Stimulated activated CD8-positive, alpha-beta memory T cell treated with anti-CD3 and anti-CD28 coated beads, Interleukin-7, amount 100 ng/mL, for 48 hours (primary cell): ENCODE data around the gene PIK3C3.
A peak's percentile ranks its signal among the peaks of the same experiment; 100 is the strongest.
"Not testable (repeated sequence)": the region's sequence is repeated elsewhere in the genome, so short reads cannot be mapped to it uniquely, and the experiment has no call there.

ENCODE experiments used
- DNase-seq, 2 donors: peaks; one replicate each; pipeline ENCODE4 v3.0.0-alpha.2; 2020; ENCODE audit warnings: low read depth in 1 of 2; ENCODE audit errors: extremely low read depth in 1 of 2

The PIK3C3 gene

DNA sequence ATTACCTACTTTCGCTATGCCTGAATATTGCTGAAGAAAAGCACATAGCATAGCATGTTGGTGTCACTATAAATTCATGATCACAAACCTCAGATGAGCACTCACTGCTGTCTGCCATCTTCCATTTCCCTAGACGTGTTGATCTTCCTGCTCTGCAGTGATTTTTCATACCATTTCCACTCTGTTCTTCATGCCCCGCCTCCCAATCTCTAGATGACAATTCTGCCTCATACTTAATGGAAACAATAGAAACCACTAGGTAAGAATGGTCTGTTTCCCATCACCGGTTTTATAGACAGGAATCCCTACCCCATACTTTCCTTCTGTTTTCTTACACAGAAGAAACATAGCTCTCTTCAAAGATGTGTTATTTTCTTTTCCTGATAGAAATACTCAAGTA, 63.8 kb downstream of the PIK3C3 start:
- no peak for DNase-seq

DNA sequence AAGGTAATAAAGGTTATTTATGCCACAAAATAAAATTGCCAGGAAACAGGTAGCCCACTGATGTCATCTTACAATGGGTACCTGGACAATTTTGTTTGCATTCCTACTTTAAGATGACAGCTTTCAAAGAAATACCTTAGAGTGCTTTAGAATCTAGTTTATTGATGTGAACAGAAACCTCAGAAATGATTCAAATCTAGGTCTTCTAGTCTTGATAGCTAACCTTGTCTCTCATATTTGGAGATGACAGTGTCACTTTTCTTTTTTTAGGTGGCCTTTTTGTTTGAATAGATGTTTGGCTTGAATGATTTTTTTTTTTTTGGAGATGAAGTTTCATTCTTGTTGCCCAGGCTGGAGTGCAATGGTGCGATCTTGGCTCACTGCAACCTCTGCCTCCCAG, 69.1 kb downstream of the PIK3C3 start:
- DNase-seq = no peak

DNA sequence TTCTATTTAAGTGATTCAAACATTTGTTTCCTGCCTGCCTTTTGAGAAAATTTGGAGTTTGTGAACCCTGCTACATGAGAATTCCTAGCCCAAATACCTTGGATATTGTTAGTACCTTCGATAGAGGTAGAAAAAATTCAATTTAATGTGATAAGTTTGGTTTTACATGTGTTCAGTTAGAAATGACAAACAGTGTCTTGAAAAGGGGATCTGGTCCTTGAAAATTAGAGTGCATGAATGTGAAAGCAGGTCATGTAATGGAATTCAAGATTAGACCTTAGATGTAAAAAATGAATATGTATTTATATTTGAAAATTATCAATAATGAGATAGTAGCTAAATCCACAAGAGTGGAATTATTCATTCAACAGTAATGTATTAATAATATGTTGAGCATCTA, 70.5 kb downstream of the PIK3C3 start:
- DNase-seq = no peak

DNA sequence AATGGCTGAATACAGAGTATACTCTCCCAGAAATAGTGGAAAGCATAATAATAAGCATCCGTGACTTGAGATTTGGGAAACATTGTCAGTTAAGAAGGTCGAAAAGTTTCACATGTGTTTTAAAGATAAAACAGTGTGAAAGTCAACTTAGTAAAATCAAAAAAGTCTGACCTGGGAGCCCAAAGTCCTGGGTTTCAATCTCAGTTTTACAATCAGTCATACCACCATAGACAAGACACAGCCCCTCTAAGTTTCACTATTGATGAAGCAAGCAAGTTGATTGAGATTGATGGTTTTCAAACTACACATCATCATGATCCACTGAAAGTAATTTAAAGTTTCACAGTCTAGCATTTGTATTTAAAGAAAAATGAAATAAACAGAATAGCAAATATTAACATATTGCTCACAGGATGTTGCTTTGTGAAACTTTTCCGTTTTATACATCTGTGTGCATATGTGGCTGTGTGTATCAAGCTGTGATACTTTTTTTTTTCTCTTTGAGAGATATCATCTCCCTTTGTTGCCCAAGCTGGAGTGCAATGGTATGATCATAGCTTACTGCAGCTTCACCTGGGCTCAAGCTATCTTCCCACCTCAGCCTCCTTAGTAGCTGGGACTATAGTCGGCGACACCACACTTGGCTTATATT, 71.1 kb downstream of the PIK3C3 start:
- DNase-seq = no peak

DNA sequence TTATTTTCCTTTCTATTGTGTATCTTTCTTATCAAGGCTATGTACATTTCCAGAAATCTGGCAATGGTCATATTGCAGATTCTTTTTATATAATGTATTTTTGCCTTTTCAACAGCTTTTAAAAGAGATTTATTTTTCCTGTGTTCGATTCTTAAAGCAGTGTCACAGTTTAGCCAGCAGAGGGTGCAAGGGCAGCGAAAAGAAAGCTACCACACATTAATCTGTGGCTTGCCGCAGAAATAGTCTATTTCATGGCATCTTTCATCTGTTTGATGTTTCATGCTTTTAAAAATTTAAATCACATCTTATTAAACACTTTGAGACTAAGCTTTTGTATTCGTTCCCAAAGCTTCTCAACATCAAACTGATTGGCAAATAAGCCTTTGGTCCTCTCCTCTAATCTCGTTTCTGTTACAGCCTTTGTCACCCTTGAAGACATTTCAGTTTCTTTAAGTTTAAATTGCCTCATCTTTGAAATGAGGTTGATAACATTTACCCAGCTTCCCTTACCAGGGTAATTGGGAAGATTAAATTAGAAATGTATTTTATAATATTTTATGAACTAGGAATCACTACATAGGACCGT, 73.3 kb downstream of the PIK3C3 start:
- no peak for DNase-seq

DNA sequence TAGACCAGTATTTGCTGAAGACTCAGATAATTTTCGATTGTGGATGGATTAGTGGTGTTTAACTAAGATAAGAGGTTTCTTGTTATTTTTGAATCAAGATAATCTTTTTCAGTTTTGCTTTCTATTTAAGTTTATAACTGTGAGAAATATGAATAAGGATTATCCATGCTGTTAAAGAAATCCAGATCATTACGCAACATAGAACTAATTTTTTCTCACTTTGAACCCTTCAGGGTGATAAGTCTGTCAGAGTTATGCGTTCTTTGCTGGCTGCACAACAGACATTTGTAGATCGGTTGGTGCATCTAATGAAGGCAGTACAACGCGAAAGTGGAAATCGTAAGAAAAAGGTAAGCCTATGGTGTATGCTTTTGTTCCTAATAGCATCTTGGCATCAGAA, 74.1 kb downstream of the PIK3C3 start:
- DNase-seq = no peak

DNA sequence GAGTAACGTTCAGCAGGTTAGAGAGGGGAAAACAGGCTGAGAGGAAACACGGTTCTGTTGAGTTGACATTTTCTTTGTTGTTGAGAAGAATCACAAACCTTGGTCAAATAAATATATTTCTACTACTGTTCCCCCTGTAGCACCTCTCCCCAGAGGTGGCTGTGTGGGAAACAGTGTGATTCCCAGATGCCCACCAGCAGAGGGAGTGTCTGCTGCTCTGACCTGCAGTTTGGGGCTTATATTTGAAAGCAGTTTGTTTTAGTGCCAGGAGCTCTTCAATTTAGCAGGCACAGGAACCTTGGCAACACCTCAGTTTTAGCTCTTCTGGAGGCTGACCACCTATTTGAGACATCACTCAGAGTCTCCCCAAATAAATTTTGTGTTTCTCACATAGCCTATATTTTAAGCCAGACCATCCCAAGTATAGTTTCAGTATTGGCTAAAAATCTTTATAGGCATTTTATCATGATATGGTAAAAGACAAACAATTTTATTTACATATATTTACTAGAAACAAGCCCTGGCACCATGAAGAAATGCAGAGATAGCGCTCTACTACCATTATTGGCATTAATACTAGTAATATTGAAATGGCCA, 75.7 kb downstream of the PIK3C3 start:
- no peak for DNase-seq

DNA sequence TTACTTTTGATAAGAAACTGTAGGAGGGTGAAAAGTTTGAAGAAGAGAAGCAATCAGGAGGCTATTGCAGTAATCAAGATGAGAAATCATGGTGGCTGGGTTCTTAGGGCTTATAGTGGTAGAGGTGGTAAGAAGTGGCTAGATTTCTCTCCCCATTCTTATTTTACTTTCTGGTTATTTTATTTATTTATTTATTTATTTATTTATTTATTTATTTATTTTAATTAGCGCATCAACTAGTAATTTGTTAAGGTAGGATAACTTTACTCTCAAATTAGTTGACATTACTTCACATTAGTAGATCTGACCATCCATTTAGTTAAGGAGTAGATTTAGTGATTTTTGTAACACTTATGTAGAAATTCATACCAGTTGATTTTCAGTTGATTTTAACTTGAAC, 77.4 kb downstream of the PIK3C3 start:
- DNase-seq = no peak

DNA sequence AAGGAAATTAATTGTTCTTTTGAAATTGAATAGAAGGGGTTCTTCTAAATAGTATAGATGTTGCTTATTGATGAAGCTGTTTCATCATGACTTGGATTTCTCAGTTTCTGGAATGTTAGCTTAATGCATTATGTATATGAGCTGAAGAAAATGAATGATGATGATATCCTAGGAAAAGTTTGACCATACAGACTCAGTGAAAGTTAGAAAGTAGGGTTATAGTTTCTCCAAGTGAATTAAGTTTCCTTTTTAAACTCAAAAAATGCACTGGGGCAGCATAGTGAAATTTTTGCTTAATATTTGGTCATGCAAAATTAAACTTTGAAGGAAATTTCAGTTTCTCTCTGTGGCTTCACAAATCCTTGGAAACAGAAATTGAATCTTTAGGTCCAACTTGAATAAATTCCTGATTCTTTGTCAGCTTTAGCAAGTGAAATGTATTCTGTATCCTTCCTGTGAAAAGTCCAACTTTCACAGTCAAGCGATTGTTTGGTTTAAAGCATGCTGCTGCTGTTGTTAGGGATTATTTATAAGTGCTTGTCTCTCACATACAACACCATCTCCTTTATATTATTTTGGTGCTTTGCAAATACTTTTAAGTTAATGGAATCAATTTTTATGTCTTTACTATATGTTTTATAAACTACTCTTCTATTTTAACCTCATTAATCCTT, 78.2 kb downstream of the PIK3C3 start:
- DNase-seq = no peak

DNA sequence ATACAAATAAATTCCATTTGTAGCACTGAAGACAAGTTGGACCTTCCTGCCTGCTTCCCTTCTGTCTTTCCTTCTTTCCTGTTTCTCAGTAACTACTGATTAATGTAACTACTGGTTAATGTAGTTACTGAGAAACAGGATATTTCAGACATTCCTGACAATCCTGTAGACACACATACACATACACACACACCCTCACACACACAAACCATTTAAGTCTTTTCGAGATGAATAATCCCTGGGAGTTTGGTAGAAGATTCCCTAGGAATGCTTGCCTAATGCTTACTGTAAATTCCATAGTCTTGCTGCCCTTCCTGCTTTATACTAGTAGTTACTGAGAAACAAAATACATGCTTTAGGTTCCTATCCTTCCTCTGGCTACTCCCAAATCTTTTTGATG, 83.9 kb downstream of the PIK3C3 start:
- DNase-seq = no peak

DNA sequence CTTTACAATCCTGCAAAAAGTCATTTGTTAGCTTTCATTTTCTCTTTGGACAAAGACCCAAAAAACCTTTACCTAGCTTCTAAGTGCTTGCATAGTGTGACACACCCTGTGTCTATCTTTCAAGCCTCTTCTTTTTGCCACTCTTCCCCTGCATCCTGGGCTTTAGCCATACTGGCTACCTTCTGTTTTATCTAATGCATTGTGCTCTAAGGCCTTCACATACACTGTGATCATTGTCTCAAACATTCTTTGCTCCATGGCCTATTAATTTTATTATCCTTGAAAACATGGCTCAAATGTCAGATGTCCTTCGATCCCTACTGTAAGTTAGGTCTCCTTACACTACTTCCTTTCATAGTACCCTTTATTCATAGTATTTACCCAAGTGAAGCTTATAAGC, 84.4 kb downstream of the PIK3C3 start:
- no peak for DNase-seq

DNA sequence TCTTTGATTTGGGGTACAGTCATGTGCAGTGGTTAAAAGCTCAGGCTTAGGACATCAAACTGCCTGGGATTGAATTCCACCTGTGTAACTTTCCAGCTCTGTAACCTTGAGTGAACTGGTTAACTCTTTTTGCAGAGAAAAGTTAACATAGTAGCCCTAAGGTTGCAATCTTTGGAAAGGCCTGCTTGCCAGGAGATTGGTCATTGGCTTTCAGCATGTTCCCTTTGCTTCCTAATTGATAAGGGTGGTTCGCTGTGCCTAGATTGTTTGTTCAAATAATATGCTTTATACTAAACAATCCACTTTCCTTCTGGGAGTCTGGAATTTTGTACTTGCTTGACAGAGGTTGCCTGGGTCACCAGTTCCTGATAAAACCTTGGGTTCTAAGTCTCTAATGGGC, 86.8 kb downstream of the PIK3C3 start:
- DNase-seq = no peak

DNA sequence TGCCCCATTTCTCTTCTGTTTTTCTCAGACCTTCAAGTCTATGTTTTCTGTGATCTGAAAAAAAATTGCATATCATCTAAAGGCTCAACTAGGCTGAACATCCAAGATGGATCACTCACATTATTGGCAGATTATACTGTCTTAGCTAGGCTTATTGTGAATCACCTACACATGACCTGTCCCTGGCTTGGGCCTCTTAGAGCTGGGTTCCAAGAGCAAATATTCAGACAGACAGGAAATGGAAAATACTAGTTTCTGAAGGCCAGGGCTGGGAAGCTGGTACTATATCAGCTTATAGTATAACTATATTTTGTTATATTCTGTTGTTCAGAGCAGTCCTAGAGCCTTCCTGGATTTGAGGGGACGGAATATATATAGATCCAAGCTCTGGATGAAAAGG, 90.3 kb downstream of the PIK3C3 start:
- DNase-seq = no peak

DNA sequence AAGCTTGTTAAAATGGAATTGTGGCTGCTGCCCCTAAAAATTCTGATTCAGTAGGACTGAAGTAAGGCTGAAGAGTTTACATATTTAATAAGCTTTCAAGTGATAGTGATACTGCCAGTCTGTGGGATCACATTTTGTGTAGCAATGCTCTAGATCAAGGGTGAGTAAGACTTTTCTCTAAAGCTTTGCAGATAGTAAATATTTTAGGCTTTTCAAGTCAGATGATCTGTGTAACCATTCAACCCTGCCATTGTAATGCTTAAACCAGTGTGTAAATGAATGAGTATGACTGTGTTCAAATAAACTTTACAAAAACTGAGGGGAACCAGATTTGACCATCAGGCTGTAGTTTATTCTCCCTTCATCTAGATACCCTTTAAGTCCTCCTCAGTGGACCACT, 92.7 kb downstream of the PIK3C3 start:
- no peak for DNase-seq

DNA sequence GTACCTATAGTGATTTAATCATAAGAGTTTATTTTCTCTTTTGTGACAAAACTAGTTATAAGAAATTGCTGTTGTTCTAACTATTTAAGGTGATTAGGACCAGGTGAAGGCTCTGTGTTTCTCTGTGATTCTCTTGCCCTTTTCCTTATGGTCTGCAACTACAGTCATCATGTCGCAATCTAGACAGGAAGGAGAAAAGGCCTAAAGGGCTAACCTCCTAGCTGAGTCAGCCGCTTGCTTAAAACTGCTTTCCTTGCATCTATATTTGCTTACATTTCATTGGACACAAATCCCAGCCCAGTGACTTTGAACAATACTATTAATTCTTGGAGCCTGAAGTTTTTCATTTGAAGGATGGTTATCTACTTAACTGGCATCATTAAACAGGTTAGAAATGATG, 93.1 kb downstream of the PIK3C3 start:
- no peak for DNase-seq

DNA sequence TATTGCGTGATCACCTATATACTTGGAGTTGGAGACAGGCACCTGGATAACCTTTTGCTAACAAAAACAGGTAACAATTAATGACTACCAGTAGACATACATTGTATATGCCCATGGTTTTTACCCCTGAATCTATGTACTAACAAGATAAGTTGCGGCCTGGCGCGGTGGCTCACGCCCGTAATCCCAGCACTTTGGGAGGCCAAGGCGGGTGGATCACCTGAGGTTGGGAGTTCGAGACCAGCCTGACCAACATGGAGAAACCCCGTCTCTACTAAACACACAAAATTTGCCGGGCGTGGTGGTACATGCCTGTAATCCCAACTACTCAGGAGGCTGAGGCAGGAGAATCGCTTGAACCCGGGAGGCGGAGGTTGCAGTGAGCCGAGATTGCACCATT, 94.5 kb downstream of the PIK3C3 start:
- DNase-seq = not testable (repeated sequence)

DNA sequence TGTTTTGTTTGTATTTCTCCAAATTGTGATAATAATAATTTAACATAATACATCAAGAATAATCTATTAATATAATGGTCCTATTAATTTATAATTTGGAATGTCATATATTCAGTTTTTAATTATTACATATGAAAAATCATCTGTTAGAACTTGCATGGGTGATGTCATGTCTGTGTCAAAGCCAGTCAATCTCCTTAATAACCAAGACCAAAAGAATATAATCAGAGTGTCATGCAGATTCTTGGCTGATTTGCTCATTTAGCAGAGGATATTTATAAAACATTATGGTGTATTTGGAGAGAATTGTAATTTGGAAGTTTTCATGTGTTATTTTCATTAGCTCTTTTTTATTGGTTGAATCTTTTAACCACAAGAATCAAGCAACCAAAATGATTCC, 96.4 kb downstream of the PIK3C3 start:
- no peak for DNase-seq

DNA sequence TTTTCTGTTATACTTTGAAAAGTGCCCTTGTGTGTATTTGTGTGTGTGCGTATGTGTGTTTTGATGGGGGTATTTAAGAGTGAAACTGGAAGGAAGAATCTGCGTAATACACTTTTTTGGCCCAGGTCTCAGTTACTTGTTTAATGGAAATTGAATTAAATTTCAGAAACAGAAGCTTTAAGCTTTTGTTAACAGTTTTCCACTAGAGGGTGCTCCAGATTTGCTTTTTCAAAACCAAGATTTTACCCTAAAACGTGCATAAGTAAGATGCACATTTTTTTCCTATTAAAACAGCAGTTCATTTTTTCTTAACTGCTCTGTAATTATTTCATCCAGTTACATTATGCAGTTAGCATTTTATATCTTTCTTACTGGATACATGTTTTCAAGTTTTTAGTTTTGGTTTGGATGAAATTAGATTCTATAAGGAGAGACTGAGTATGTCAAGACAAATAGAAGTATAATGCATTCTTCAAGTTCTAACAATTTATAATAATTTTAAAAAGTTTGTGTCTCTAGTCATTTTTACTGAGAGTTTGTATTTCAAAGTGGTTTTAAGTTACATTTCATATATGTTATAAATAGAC, 97.2 kb downstream of the PIK3C3 start:
- DNase-seq = no peak

DNA sequence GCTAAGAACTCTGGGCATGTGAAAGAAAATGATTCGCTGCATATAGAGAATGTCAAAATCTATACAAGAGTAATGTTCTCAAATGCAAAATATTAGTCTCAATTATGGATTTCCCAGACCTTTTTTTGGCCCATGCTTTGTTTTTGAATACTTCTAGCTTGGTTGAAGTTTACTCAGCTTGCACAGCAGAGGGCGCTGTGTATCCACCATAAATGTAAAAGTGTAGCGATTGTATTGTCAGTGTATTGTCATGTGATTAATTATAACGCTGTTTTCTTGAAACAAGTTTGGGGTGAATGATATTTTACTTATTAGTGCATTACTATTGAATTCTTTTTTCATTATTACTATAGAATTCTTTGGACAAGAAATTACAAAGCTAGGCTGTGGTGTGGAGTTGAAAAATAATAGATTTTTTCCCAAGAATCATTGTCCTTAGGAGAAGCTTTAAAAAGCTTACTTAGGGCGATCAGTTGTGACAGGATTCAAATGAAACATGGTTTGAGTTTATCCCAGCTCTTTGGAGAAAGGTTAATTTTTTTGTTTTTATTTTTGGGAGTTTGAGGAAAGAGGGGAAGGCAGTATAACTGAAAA, 98.3 kb downstream of the PIK3C3 start:
- peak; percentile 3 to 23 for DNase-seq

DNA sequence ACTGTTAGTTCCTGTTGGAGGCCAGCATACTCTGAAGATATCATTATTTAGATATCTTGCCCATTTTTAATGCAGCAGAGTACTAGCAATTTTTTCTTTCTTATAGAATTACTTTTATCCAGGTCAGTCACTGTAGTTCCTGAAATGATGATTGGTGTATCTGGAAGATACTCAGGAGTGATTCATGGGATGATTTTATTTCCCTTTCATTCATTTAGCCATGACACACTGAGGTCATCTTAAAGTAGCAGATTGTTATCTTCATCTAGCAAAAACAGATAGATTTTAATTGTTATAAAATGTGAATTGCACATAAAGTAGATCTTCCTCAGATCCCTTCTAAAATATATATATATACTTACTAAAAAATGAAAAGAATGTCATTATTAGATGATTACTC, 109.1 kb downstream of the PIK3C3 start:
- DNase-seq = no peak

DNA sequence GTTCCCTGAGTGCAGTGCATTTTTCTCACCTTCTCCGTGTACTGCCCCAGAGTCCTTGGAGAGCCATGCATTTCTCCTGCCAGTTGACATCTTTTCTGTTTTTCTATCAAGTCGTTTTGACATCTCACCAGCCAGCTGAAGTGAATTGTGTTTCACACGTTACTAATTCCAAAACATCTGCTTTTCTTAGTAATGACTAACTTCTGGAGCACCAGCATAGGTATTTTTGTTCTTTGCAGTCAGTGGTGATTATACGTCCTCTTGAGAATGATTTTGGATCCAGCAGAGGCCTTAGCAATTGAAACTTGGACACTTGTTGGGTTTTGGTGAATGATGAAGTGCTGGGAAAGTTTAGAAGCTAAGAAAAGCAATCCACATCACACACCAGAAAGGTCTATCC, 112.5 kb downstream of the PIK3C3 start:
- no peak for DNase-seq
